Keratinocyte (primary cell): ENCODE data around the gene HMGCR. TPM values are rescaled to one million over a fixed set of nuclear protein-coding genes. Genes with fewer than 3 reads are reported as not detected.
A peak's percentile ranks its signal among the peaks of the same experiment; 100 is the strongest.
"Not testable (repeated sequence)": the region's sequence is repeated elsewhere in the genome, so short reads cannot be mapped to it uniquely, and the experiment has no call there.

Experiments
- DNase-seq: peaks from one replicate; pipeline ENCODE4 v3.0.0-alpha.2; 2011; ENCODE audit warnings: low read depth, missing footprints, low spot score
- FAIRE-seq: peaks from 2 replicates; lab custom pipeline; 2011; peaks lifted over from hg19 to GRCh38; lab: Jason Lieb, UNC
- H2AFZ ChIP-seq: 2 replicates; pipeline ENCODE4 v1.6.0; 2012; ENCODE audit warnings: low read length, control low read depth, inconsistent platforms; ENCODE audit not compliant: control insufficient read depth
- H3K27ac ChIP-seq: 2 replicates; pipeline ENCODE4 v1.5.1; 2011; ENCODE audit warnings: low read length; ENCODE audit not compliant: control insufficient read depth, insufficient read depth
- H3K27me3 ChIP-seq: 3 replicates; pipeline ENCODE4 v1.6.0; 2011; ENCODE audit warnings: low read length; ENCODE audit not compliant: control insufficient read depth, insufficient read depth; ENCODE audit errors: extremely low read depth
- H3K36me3 ChIP-seq, 2 experiments: 2 replicates in 1 of 2; 3 replicates in 1 of 2; pipeline ENCODE4 v1.5.1; 2011; ENCODE audit warnings: low read length in 2 of 2, mild to moderate bottlenecking in 1 of 2; ENCODE audit not compliant: control insufficient read depth in 2 of 2, insufficient read depth in 2 of 2; ENCODE audit errors: extremely low read depth in 1 of 2
- H3K4me1 ChIP-seq: 3 replicates; pipeline ENCODE4 v1.5.1; 2011; ENCODE audit warnings: low read length; ENCODE audit not compliant: control insufficient read depth, insufficient read depth; ENCODE audit errors: extremely low read depth
- H3K4me2 ChIP-seq: 3 replicates; pipeline ENCODE4 v1.6.0; 2011; ENCODE audit warnings: low read depth, low read length; ENCODE audit not compliant: control insufficient read depth, insufficient read depth; ENCODE audit errors: extremely low read depth
- H3K4me3 ChIP-seq, 3 experiments: fragments of 200-600 bp in 1 of 3; sonication (generic) in 1 of 3; 2 replicates in 2 of 3; 3 replicates in 1 of 3; pipeline ENCODE4 v1.5.1; 2011 to 2016; ENCODE audit warnings: low read length in 3 of 3, mild to moderate bottlenecking in 3 of 3, control low read depth in 2 of 3, inconsistent platforms in 1 of 3, low read depth in 1 of 3, mixed read lengths in 1 of 3, mixed run types in 1 of 3, moderate library complexity in 1 of 3; ENCODE audit not compliant: control insufficient read depth in 2 of 3, insufficient read depth in 2 of 3; ENCODE audit errors: extremely low read depth in 1 of 3
- H3K79me2 ChIP-seq: 2 replicates; pipeline ENCODE4 v1.6.0; 2012; ENCODE audit warnings: low read length; ENCODE audit not compliant: control insufficient read depth, insufficient read depth
- H3K9ac ChIP-seq: 3 replicates; pipeline ENCODE4 v1.6.0; 2011; ENCODE audit warnings: low read length; ENCODE audit not compliant: control insufficient read depth, insufficient read depth; ENCODE audit errors: extremely low read depth
- H3K9me1 ChIP-seq: 3 replicates; pipeline ENCODE4 v1.6.0; 2011; ENCODE audit warnings: low read length; ENCODE audit not compliant: control insufficient read depth, insufficient read depth; ENCODE audit errors: extremely low read depth
- H3K9me3 ChIP-seq: 2 replicates; pipeline ENCODE4 v1.5.1; 2012; ENCODE audit warnings: low read depth, low read length; ENCODE audit not compliant: control insufficient read depth
- H4K20me1 ChIP-seq: 3 replicates; pipeline ENCODE4 v1.6.0; 2011; ENCODE audit warnings: low read length; ENCODE audit not compliant: control insufficient read depth, insufficient read depth; ENCODE audit errors: extremely low read depth
- CTCF ChIP-seq, 3 experiments: IDR thresholded peaks in 1 of 3; conservative IDR thresholded peaks in 1 of 3; optimal IDR thresholded peaks in 1 of 3; 2 replicates in 2 of 3; 3 replicates in 1 of 3; pipeline versions ENCODE3 to v1.5.1; 2011; ENCODE audit warnings: low read length in 3 of 3, mild to moderate bottlenecking in 3 of 3, moderate library complexity in 2 of 3, control low read depth in 1 of 3, inconsistent platforms in 1 of 3; ENCODE audit not compliant: insufficient read depth in 2 of 3; ENCODE audit errors: extremely low read depth in 1 of 3
- EZH2 ChIP-seq: IDR thresholded peaks from one replicate; pipeline ENCODE4 v1.6.1; 2012; ENCODE audit warnings: inconsistent platforms, mild to moderate bottlenecking, low read length, moderate library complexity
- dilution Hi-C: fragments of 300-500 bp; cut with MboI; formaldehyde crosslinking; loops from one replicate; pipeline ENCODE4 v1.7.0; 2020; ENCODE audit warnings: low sequenced_read_pairs; ENCODE audit not compliant: extremely low pct_ligation_motif_present
- polyA minus RNA-seq, 3 experiments: library from RNA; depleted of rRNA, polyadenylated mRNA; stranded (reverse); fragments of >200 nt; gene quantifications; 1 replicate in 1 of 3; 2 replicates in 1 of 3; 3 replicates in 1 of 3; pipeline ENCODE4 v1.2.3, GENCODE V29; 2011
- polyA plus RNA-seq, 5 experiments: library from polyadenylated mRNA; depleted of rRNA in 3 of 5; stranded (reverse) in 3 of 5; stranded (forward) in 1 of 5; unstranded in 1 of 5; fragments of >200 nt; gene quantifications; 1 replicate in 1 of 5; 2 replicates in 3 of 5; 3 replicates in 1 of 5; pipeline versions ENCODE4 v1.2.1 to v1.2.3, GENCODE V29; 2011 to 2012; ENCODE audit warnings: missing spikeins in 2 of 5, low read depth in 1 of 5, low replicate concordance in 1 of 5

Gene HMGCR
- polyA plus RNA-seq (124 to 181 TPM (median 124 TPM) in 3 replicates), polyA minus RNA-seq (77.0 to 418 TPM (median 257 TPM) in 3 replicates)
- polyA plus RNA-seq (2011; ENCODE audit: low read depth), result 109 TPM
- 28.9 and 62.6 TPM in 2 replicates for polyA plus RNA-seq (2011; cell fraction: cytosol; rRNA removed)
- polyA plus RNA-seq (2011; cell fraction: nucleus; rRNA removed), result 174 and 233 TPM in 2 replicates
- 113 and 126 TPM in 2 replicates for polyA plus RNA-seq (2012; ENCODE audit: low replicate concordance)
- 65.6 TPM for polyA minus RNA-seq (2011; cell fraction: cytosol; rRNA and poly(A)+ RNA removed)
- 240 and 404 TPM in 2 replicates for polyA minus RNA-seq (2011; cell fraction: nucleus; rRNA and poly(A)+ RNA removed)

- DNase-seq, result peak; percentile 97
- dilution Hi-C loops, result no loop called here
- peak within 1 kb of the TSS; percentile 66 to 97 (median 93) for H3K4me3 ChIP-seq
- peaks cover 36% of the 10 kb centered on the region for H3K4me1 ChIP-seq
- H3K27me3 ChIP-seq, result no peaks in the 10 kb centered on the region
- H3K36me3 ChIP-seq, result no peaks in the 10 kb centered on the region
- peaks cover 19% of the 10 kb centered on the region for H4K20me1 ChIP-seq
- H3K9me3 ChIP-seq, result no peaks in the 10 kb centered on the region
- H3K9me1 ChIP-seq, result no peaks in the 10 kb centered on the region
- TF ChIP-seq EZH2 (no peak), CTCF (optimal IDR thresholded peaks at IDR 0.05 in 1 of 3, IDR thresholded peaks at IDR 0.05 in 1 of 3, conservative IDR thresholded peaks at IDR 0.05 in 1 of 3; ENCODE audit: extremely low read depth in 1 of 3, insufficient read depth in 2 of 3, low read length in 3 of 3) (peak in 2 of 3 experiments; percentile 15 to 82)
- peaks cover 45% of the 10 kb centered on the region for H3K79me2 ChIP-seq
- H2AFZ ChIP-seq, result peak within 1 kb of the TSS; percentile 77
- peak; percentile 94 for FAIRE-seq
- H3K4me2 ChIP-seq, result peak within 1 kb of the TSS; percentile 93
- H3K9ac ChIP-seq, result peak within 1 kb of the TSS; percentile 89
- peak within 1 kb of the TSS; percentile 86 for H3K27ac ChIP-seq
Observed at GRCh38 chr5:75336615-75337336, at the start of gene HMGCR. Gene HMGCR (plus strand): TSS chr5:75337220. CDS start chr5:75342606, 5,386 bp downstream.

- H3K9me1 ChIP-seq, H4K20me1 ChIP-seq, H3K9me3 ChIP-seq, H3K9ac ChIP-seq, H3K4me3 ChIP-seq, FAIRE-seq, H3K4me2 ChIP-seq, H3K79me2 ChIP-seq, H3K27me3 ChIP-seq, H3K27ac ChIP-seq, dilution Hi-C loops, H2AFZ ChIP-seq, DNase-seq, H3K36me3 ChIP-seq, H3K4me1 ChIP-seq: not testable (repeated sequence)
Observed at GRCh38 chr5:75291844-75292243, 45.2 kb upstream of the HMGCR start.
